Measurements from ENCODE around the gene SH3PXD2B. TPM values are rescaled to one million over a fixed set of nuclear protein-coding genes. Genes with fewer than 3 reads are reported as not detected.

The SH3PXD2B gene
- total RNA-seq, 1 donor from 2014 or later, result 46.2 TPM

- no peak overlapping the region for H3K4me3 ChIP-seq
- no peak for DNase-seq
- no peaks in the 10 kb centered on the region for H3K9me3 ChIP-seq
- no peak for ATAC-seq
- no peak overlapping the region for H3K27ac ChIP-seq
- no peaks in the 10 kb centered on the region for H3K27me3 ChIP-seq
- intact Hi-C loops (cut with DNase I), result no loop called here
- no peaks in the 10 kb centered on the region for H3K4me1 ChIP-seq
- TF ChIP-seq CTCF (IDR thresholded peaks at IDR 0.05), result no peak
- no peaks in the 10 kb centered on the region for H3K36me3 ChIP-seq
Observed at GRCh38 chr5:172488221-172488620, 33.9 kb upstream of the SH3PXD2B start.

GRCh38 chr5:172487671-172488070 lies 33.3 kb upstream of the SH3PXD2B start:
- H3K36me3 ChIP-seq, result no peaks in the 10 kb centered on the region
- no peak overlapping the region for H3K4me3 ChIP-seq
- intact Hi-C loops (cut with DNase I), result no loop called here
- H3K27ac ChIP-seq, result no peak overlapping the region
- DNase-seq (no peak), ATAC-seq (no peak)
- no peaks in the 10 kb centered on the region for H3K4me1 ChIP-seq
- no peaks in the 10 kb centered on the region for H3K27me3 ChIP-seq
- no peak for TF ChIP-seq CTCF (IDR thresholded peaks at IDR 0.05)
- H3K9me3 ChIP-seq, result no peaks in the 10 kb centered on the region

- intact Hi-C loops (cut with DNase I), result no loop called here
- DNase-seq, result no peak
Observed at GRCh38 chr5:172486912-172487311, 32.6 kb upstream of the SH3PXD2B start.

GRCh38 chr5:172486451-172486850 lies 32.1 kb upstream of the SH3PXD2B start:
- intact Hi-C loops (cut with DNase I), result no loop called here
- H3K27ac ChIP-seq, result no peak overlapping the region
- H3K27me3 ChIP-seq, result no peaks in the 10 kb centered on the region
- DNase-seq, result peak; percentile 47
- no peak overlapping the region for H3K4me3 ChIP-seq
- no peaks in the 10 kb centered on the region for H3K9me3 ChIP-seq
- H3K4me1 ChIP-seq, result no peaks in the 10 kb centered on the region
- no peak for ATAC-seq
- no peak for TF ChIP-seq CTCF (IDR thresholded peaks at IDR 0.05)
- H3K36me3 ChIP-seq, result no peaks in the 10 kb centered on the region

More at GRCh38 chr5:172486912-172487311, 32.6 kb upstream of the SH3PXD2B start:
- H3K27me3 ChIP-seq, result no peaks in the 10 kb centered on the region
- no peak for TF ChIP-seq CTCF (IDR thresholded peaks at IDR 0.05)
- ATAC-seq, result no peak
- no peak overlapping the region for H3K27ac ChIP-seq
- no peak overlapping the region for H3K4me3 ChIP-seq
- no peaks in the 10 kb centered on the region for H3K9me3 ChIP-seq
- no peaks in the 10 kb centered on the region for H3K4me1 ChIP-seq
- no peaks in the 10 kb centered on the region for H3K36me3 ChIP-seq

- Histone ChIP-seq H3K27ac (no peak overlapping the region), H3K9me3 (no peaks in the 10 kb centered on the region), H3K27me3 (no peaks in the 10 kb centered on the region), H3K4me1 (no peaks in the 10 kb centered on the region), H3K36me3 (no peaks in the 10 kb centered on the region), H3K4me3 (no peak overlapping the region)
- ATAC-seq (no peak), DNase-seq (no peak)
- TF ChIP-seq CTCF (IDR thresholded peaks at IDR 0.05), result no peak
- intact Hi-C loops (cut with DNase I), result no loop called here
Observed at GRCh38 chr5:172485511-172486202, 31.3 kb upstream of the SH3PXD2B start.
